RWPE2 (cell line): ENCODE results near the gene CLEC4G.
"Not testable (repeated sequence)": the region's sequence is repeated elsewhere in the genome, so short reads cannot be mapped to it uniquely, and the experiment has no call there.

Source experiments
- ATAC-seq: fragments of 200-7000 bp; cut with Tn5 transposase; 3 replicates; pipeline ENCODE4 v1.9.1; 2021; ENCODE audit warnings: low read depth
- DNase-seq: peaks from one replicate; pipeline ENCODE4 v3.0.0-alpha.2; 2020; ENCODE audit warnings: low spot score
- H3K27ac ChIP-seq: fragments of 450-650 bp; 2 replicates; pipeline ENCODE4 v1.5.1; 2017; ENCODE audit warnings: mild to moderate bottlenecking; ENCODE audit not compliant: poor library complexity, severe bottlenecking
- H3K27me3 ChIP-seq: fragments of 250-450 bp; sonication (Bioruptor Pico); 2 replicates; pipeline ENCODE4 v1.5.1; 2021; ENCODE audit warnings: mild to moderate bottlenecking, moderate library complexity; ENCODE audit not compliant: insufficient read depth, poor library complexity, severe bottlenecking
- H3K36me3 ChIP-seq: fragments of 250-450 bp; sonication (Bioruptor Pico); 2 replicates; pipeline ENCODE4 v1.5.1; 2020; ENCODE audit warnings: low read depth, mild to moderate bottlenecking, moderate library complexity
- H3K4me1 ChIP-seq: fragments of 250-450 bp; sonication (Bioruptor Pico); 2 replicates; pipeline ENCODE4 v1.5.1; 2021; ENCODE audit warnings: mild to moderate bottlenecking, moderate library complexity; ENCODE audit not compliant: insufficient read depth, poor library complexity, severe bottlenecking
- H3K4me3 ChIP-seq: fragments of 250-450 bp; sonication (Bioruptor Pico); 2 replicates; pipeline ENCODE4 v1.5.1; 2021; ENCODE audit warnings: mild to moderate bottlenecking, moderate library complexity; ENCODE audit not compliant: severe bottlenecking
- H3K9me3 ChIP-seq: fragments of 250-450 bp; sonication (Bioruptor Pico); 2 replicates; pipeline ENCODE4 v1.5.1; 2021; ENCODE audit warnings: mild to moderate bottlenecking, moderate library complexity; ENCODE audit not compliant: severe bottlenecking
- CTCF ChIP-seq: fragments of 450-650 bp; IDR thresholded peaks from one replicate; pipeline ENCODE4 v1.5.1; 2017; ENCODE audit warnings: mild to moderate bottlenecking, moderate library complexity; ENCODE audit not compliant: poor library complexity, severe bottlenecking

Gene CLEC4G

GRCh38 chr19:7766535-7766934 lies 34.6 kb upstream of the CLEC4G start:
- no peaks in the 10 kb centered on the region for H3K27me3 ChIP-seq
- H3K9me3 ChIP-seq: no peaks in the 10 kb centered on the region
- H3K27ac ChIP-seq: no peak overlapping the region
- no peak for ATAC-seq
- H3K36me3 ChIP-seq: no peaks in the 10 kb centered on the region
- DNase-seq: no peak
- no peak overlapping the region for H3K4me3 ChIP-seq
- TF ChIP-seq CTCF: no peak
- H3K4me1 ChIP-seq: no peaks in the 10 kb centered on the region

- not testable (repeated sequence) for H3K4me1 ChIP-seq, H3K27ac ChIP-seq, H3K9me3 ChIP-seq, DNase-seq, H3K36me3 ChIP-seq, H3K4me3 ChIP-seq, H3K27me3 ChIP-seq, ATAC-seq
Observed at GRCh38 chr19:7765043-7765442, 33.1 kb upstream of the CLEC4G start.

GRCh38 chr19:7764157-7764556 lies 32.2 kb upstream of the CLEC4G start:
- H3K27ac ChIP-seq, H3K27me3 ChIP-seq, H3K4me1 ChIP-seq, ATAC-seq, H3K9me3 ChIP-seq, H3K4me3 ChIP-seq, H3K36me3 ChIP-seq, DNase-seq: not testable (repeated sequence)

- no peak for DNase-seq
- Histone ChIP-seq H3K36me3 (no peaks in the 10 kb centered on the region), H3K27me3 (no peaks in the 10 kb centered on the region), H3K4me3 (no peak overlapping the region), H3K4me1 (no peaks in the 10 kb centered on the region), H3K9me3 (peaks cover 4% of the 10 kb centered on the region), H3K27ac (no peak overlapping the region)
- TF ChIP-seq CTCF: no peak
- ATAC-seq: no peak
Observed at GRCh38 chr19:7763696-7764095, 31.8 kb upstream of the CLEC4G start.

- Histone ChIP-seq H3K36me3 (no peaks in the 10 kb centered on the region), H3K27me3 (no peaks in the 10 kb centered on the region), H3K9me3 (peaks cover 9% of the 10 kb centered on the region), H3K4me1 (no peaks in the 10 kb centered on the region), H3K4me3 (no peak within 1 kb of the TSS), H3K27ac (no peak within 1 kb of the TSS)
- no peak for ATAC-seq
- TF ChIP-seq CTCF: no peak
- no peak for DNase-seq
Observed at GRCh38 chr19:7762719-7763293, 30.9 kb upstream of the CLEC4G start, which contains the start of gene CLEC4M. CLEC4M (plus strand) TSS chr19:7763243; CDS start chr19:7763267, 24 bp downstream.

DNA sequence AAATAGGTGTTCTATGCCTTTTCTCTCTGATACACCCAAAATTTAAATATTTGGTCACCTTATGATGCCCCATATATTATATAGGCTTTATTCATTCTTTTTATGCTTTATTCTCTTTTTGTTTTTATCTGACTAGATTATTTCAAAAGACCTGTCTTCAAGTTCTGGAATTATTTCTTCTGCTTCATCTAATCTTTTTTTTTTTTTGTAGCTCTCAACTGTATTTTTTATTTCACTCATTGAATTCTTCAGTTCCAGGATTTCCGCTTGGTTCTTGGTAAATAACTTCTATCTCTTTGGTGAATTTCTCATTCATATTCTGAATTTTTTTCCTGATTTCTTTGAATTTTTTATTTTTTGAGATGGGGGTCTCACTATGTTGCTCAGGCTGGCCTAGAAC lies 27.2 kb upstream of the CLEC4G start:
- DNase-seq (no peak), ATAC-seq (no peak)
- H3K27ac ChIP-seq: no peak overlapping the region
- TF ChIP-seq CTCF: no peak
- H3K9me3 ChIP-seq: peaks cover 18% of the 10 kb centered on the region
- H3K4me1 ChIP-seq: no peaks in the 10 kb centered on the region
- H3K27me3 ChIP-seq: no peaks in the 10 kb centered on the region
- H3K4me3 ChIP-seq: no peak overlapping the region
- H3K36me3 ChIP-seq: no peaks in the 10 kb centered on the region
